Psoas muscle (tissue), 8 donors: ENCODE results near the gene CNTFR. TPM values are rescaled to one million over a fixed set of nuclear protein-coding genes. Genes with fewer than 3 reads are reported as not detected.

Experiments used
- ATAC-seq, 4 donors: fragments of 200-7000 bp; cut with Tn5 transposase; one replicate each; pipeline ENCODE4 v1.9.1; 2020; ENCODE audit warnings: moderate library complexity in 3 of 4, mild to moderate bottlenecking in 2 of 4
- DNase-seq, 2 donors: peaks; one replicate each; pipeline ENCODE4 v3.0.0-alpha.2; 2020
- H3K27ac ChIP-seq: fragments of 200-600 bp; one replicate; pipeline ENCODE4 v1.8.0; 2022
- H3K27me3 ChIP-seq, 3 donors: fragments of 200-600 bp in 1 of 3; one replicate each; pipeline versions ENCODE4 v1.6.1 to v1.8.0; 2013 to 2022; ENCODE audit warnings: low read length in 2 of 3, mild to moderate bottlenecking in 2 of 3, moderate library complexity in 1 of 3; ENCODE audit not compliant: insufficient read depth in 3 of 3
- H3K36me3 ChIP-seq, 2 donors: fragments of 200-600 bp in 1 of 2; one replicate each; pipeline versions ENCODE4 v1.6.1 to v1.8.0; 2013 to 2022; ENCODE audit warnings: low read depth in 1 of 2, mild to moderate bottlenecking in 1 of 2, moderate library complexity in 1 of 2; ENCODE audit not compliant: insufficient read depth in 1 of 2
- H3K4me1 ChIP-seq: fragments of 200-600 bp; one replicate; pipeline ENCODE4 v1.8.0; 2022
- H3K4me3 ChIP-seq: fragments of 200-600 bp; one replicate; pipeline ENCODE4 v1.8.0; 2022; ENCODE audit warnings: mild to moderate bottlenecking
- H3K9me3 ChIP-seq: fragments of 200-600 bp; one replicate; pipeline ENCODE4 v1.8.0; 2022
- CTCF ChIP-seq: fragments of 200-600 bp; IDR thresholded peaks from one replicate; pipeline ENCODE4 v1.8.0; 2022; ENCODE audit warnings: antibody characterized with exemption
- WGBS, 3 donors: extraction: QIAGEN DNeasy Blood & Tissue Kit; methylation state at CpG; one replicate each; pipeline versions ENCODE4 v1.1.6 to v1.1.7; 2013; 5-methylcytosine and 5-hydroxymethylcytosine counted together
- intact Hi-C, 2 donors: fragments of 100-400 bp; cut with DNase I; formaldehyde crosslinking; loops; one replicate each; pipeline versions ENCODE4 v1.11.0 to v1.14.2; 2022
- polyA plus RNA-seq, 3 donors: library from polyadenylated mRNA; stranded (reverse); fragments of 200-250 nt; gene quantifications; one replicate each; pipeline ENCODE4 v1.2.3, GENCODE V29; 2013
- total RNA-seq, 4 donors: library from RNA; stranded (reverse); fragmentation: NEBNext Ultra II Directional in 2 of 4; extraction: Animal tissue kit (Norgen Biotek cat#: 25700) in 2 of 4; gene quantifications; one replicate each; pipeline versions ENCODE4 v1.2.1 to v1.2.4, GENCODE V29; 2021 to 2023
- donor health status: healthy with polysubstance abuse.
- donor health status: DM: no; HTN: no; CAD: no; lungs with moderate emphysema.
- donor health status: Bipolar disorder and iron deficiency.
- donor health status: healthy.
- donor health status: DM: yes; HTN: yes; CAD: no.
- donor health status: DM: no; HTN: no; CAD: no.
- donor health status: DM: no; HTN: no; CAD: no.
- donor health status: DM: yes; HTN: yes; CAD: no.

The CNTFR gene
- total and polyA plus RNA-seq, 7 donors, result 32.3 to 97.4 (median 64.4) TPM

GRCh38 chr9:34505370-34506120 lies 84.0 kb downstream of the CNTFR start:
- no peak for TF ChIP-seq CTCF
- no peaks in the 10 kb centered on the region for H3K27me3 ChIP-seq
- H3K36me3 ChIP-seq, result no peaks in the 10 kb centered on the region
- no peaks in the 10 kb centered on the region for H3K9me3 ChIP-seq
- intact Hi-C loops, result no loop called here
- no peaks in the 10 kb centered on the region for H3K4me1 ChIP-seq
- DNase-seq (no peak), ATAC-seq (no peak)
- WGBS, 3 donors, result 71 to 84% (median 78%) methylated on average over 5 of the region's 5 CpGs
- no peak overlapping the region for H3K27ac ChIP-seq
- H3K4me3 ChIP-seq, result no peak overlapping the region

GRCh38 chr9:34503406-34503805 lies 86.1 kb downstream of the CNTFR start:
- DNase-seq (no peak), ATAC-seq (no peak)
- Histone ChIP-seq H3K27ac (no peak overlapping the region), H3K4me3 (no peak overlapping the region), H3K36me3 (no peaks in the 10 kb centered on the region), H3K27me3 (no peaks in the 10 kb centered on the region), H3K9me3 (no peaks in the 10 kb centered on the region), H3K4me1 (no peaks in the 10 kb centered on the region)
- no peak for TF ChIP-seq CTCF
- intact Hi-C loops, result no loop called here

- H3K4me1 ChIP-seq, result no peaks in the 10 kb centered on the region
- no peak overlapping the region for H3K27ac ChIP-seq
- no peaks in the 10 kb centered on the region for H3K27me3 ChIP-seq
- intact Hi-C loops, result no loop called here
- no peak for TF ChIP-seq CTCF
- DNase-seq (no peak), ATAC-seq (no peak)
- H3K9me3 ChIP-seq, result no peaks in the 10 kb centered on the region
- H3K4me3 ChIP-seq, result no peak overlapping the region
- WGBS, 3 donors, result 78 to 82% (median 82%) methylated on average over 6 of the region's 6 CpGs
- H3K36me3 ChIP-seq, result no peaks in the 10 kb centered on the region
Measured at GRCh38 chr9:34502891-34503290, 86.6 kb downstream of the CNTFR start.

GRCh38 chr9:34502471-34502870 lies 87.1 kb downstream of the CNTFR start:
- H3K27ac ChIP-seq, result no peak overlapping the region
- WGBS, 3 donors, result 63 to 66% (median 64%) methylated on average over 10 of the region's 10 CpGs
- ATAC-seq (no peak), DNase-seq (peak in 1 of 2 donors; percentile 26)
- H3K9me3 ChIP-seq, result no peaks in the 10 kb centered on the region
- TF ChIP-seq CTCF, result no peak
- intact Hi-C loops, result no loop called here
- no peaks in the 10 kb centered on the region for H3K36me3 ChIP-seq
- H3K4me3 ChIP-seq, result no peak overlapping the region
- H3K27me3 ChIP-seq, result no peaks in the 10 kb centered on the region
- H3K4me1 ChIP-seq, result no peaks in the 10 kb centered on the region
